T-helper 9 cell (primary cell): ENCODE results near the gene CNGA3.

Experiments
- DNase-seq: peaks from one replicate; pipeline ENCODE4 v3.0.0-alpha.2; 2020

Gene CNGA3

DNA sequence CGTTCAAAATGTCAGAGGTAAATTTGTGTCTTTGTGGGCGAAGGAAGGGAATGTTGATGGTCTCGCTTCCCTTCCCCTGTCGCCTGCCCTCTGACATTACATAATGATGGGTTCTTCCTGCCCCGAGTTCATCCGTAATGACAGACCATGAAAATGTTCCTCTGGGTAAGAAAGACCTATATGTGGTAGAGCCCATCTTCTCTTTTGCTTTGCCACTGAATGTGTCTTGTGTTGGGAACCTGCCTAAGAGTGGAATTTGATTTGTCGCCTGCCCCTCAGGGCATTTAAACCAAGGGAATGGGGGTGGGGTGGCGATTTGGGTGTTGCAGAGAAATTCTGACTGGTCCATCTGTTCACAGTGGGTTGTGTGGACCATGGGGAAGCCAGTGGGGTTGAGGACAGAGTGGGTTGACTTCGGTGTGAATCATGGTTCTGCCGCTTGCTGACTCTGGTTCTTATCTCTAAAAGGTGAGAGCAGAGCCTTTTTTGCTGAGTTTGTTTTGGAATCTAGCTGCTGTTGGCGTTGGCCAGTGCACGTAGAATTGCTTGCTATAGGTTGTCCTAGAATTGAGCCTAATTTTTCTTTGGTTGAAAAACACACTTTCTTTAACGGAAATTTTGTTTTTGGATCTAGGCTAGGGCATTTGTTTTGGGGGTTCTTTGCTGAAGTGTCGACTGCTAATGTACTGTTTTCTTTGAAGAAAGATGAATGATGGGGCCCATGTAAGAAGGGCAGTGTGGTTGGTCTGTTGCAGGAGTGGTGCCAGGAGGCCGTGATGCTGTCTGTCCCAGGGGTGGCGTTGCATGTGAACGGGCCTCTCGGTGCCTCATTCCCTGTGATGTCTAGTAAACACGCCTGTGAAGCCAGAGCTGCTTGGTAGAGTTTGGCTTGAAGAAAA is 99.7 kb downstream of the CNGA3 start:
- no peak for DNase-seq

DNA sequence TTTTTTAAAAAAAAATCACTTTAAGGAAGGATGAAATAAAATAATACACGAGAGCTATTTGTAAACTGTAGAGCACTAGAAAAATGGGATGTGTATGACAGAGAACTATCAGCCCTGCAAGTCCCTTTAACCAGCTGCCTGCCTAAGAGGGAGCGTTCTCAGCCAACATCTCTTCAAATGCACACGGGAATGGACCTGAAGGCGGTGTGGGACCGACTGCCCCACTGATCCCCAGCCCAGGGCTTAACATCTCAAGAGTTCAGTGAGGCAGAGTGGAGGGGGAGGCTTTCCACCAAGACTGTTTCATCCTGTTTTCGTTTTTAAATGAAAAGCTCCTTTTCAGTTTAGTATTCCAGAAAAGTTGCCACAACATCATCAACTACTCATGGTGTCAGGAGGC is 100.6 kb downstream of the CNGA3 start:
- DNase-seq, result no peak
